Upper lobe of right lung (tissue), 1 donor: ENCODE measurements around the gene DCTN3. TPM values are rescaled to one million over a fixed set of nuclear protein-coding genes. Genes with fewer than 3 reads are reported as not detected.

Experiments used
- ATAC-seq: fragments of 200-7000 bp; cut with Tn5 transposase; one replicate; pipeline ENCODE4 v1.9.1; 2020; ENCODE audit warnings: mild to moderate bottlenecking, moderate library complexity
- DNase-seq: peaks from one replicate; pipeline ENCODE4 v3.0.0-alpha.2; 2020
- H3K27ac ChIP-seq: fragments of 200-600 bp; one replicate; pipeline ENCODE4 v1.8.0; 2022
- H3K27me3 ChIP-seq: fragments of 200-600 bp; one replicate; pipeline ENCODE4 v1.8.0; 2022; ENCODE audit warnings: mild to moderate bottlenecking
- H3K36me3 ChIP-seq: fragments of 200-600 bp; one replicate; pipeline ENCODE4 v1.8.0; 2022
- H3K4me1 ChIP-seq: fragments of 200-600 bp; one replicate; pipeline ENCODE4 v1.8.0; 2022
- H3K4me3 ChIP-seq: fragments of 200-600 bp; one replicate; pipeline ENCODE4 v1.8.0; 2022; ENCODE audit warnings: mild to moderate bottlenecking
- H3K9me3 ChIP-seq: fragments of 200-600 bp; one replicate; pipeline ENCODE4 v1.8.0; 2022
- CTCF ChIP-seq: fragments of 200-600 bp; IDR thresholded peaks from one replicate; pipeline ENCODE4 v1.8.0; 2022; ENCODE audit warnings: antibody characterized with exemption
- intact Hi-C: fragments of 100-400 bp; cut with DNase I; formaldehyde crosslinking; loops from one replicate; pipeline ENCODE4 v1.11.0; 2022
- total RNA-seq: library from RNA; stranded (reverse); fragmentation: NEBNext Ultra II Directional; extraction: Animal tissue kit (Norgen Biotek cat#: 25700); gene quantifications from one replicate; pipeline ENCODE4 v1.2.1, GENCODE V29; 2021
- donor health status: DM: no; HTN: yes; CAD: no; lungs with severe emphysema.

The DCTN3 gene
- total RNA-seq, 1 donor from 2014 or later: 59.3 TPM

- DNase-seq (no peak), ATAC-seq (no peak)
- Histone ChIP-seq H3K27ac (no peak overlapping the region), H3K4me1 (peaks cover 27% of the 10 kb centered on the region), H3K36me3 (no peaks in the 10 kb centered on the region), H3K27me3 (peaks cover 57% of the 10 kb centered on the region), H3K9me3 (no peaks in the 10 kb centered on the region), H3K4me3 (no peak overlapping the region)
- intact Hi-C loops: no loop called here
- TF ChIP-seq CTCF: no peak
Measured at GRCh38 chr9:34591917-34592866, 28.1 kb downstream of the DCTN3 start.

- peaks cover 64% of the 10 kb centered on the region for H3K27me3 ChIP-seq
- DNase-seq: peak; percentile 92
- H3K27ac ChIP-seq: no peak overlapping the region
- H3K4me1 ChIP-seq: peaks cover 27% of the 10 kb centered on the region
- TF ChIP-seq CTCF: peak; percentile 92
- no peaks in the 10 kb centered on the region for H3K36me3 ChIP-seq
- peak; percentile 93 for ATAC-seq
- no peaks in the 10 kb centered on the region for H3K9me3 ChIP-seq
- intact Hi-C loops: no loop called here
- peak overlapping the region; percentile 44 for H3K4me3 ChIP-seq
Measured at GRCh38 chr9:34591248-34591916, 28.9 kb downstream of the DCTN3 start.

GRCh38 chr9:34590381-34591247 lies 29.7 kb downstream of the DCTN3 start:
- H3K27me3 ChIP-seq: peaks cover 72% of the 10 kb centered on the region
- no peak overlapping the region for H3K27ac ChIP-seq

GRCh38 chr9:34589636-34590380 lies 30.5 kb downstream of the DCTN3 start, which contains the start of gene CNTFR:
CNTFR (minus strand) TSS chr9:34589724; CDS start chr9:34568981, 20,743 bp downstream.
- no peak for DNase-seq
- intact Hi-C loops: no loop called here
- no peaks in the 10 kb centered on the region for H3K36me3 ChIP-seq
- H3K27ac ChIP-seq: no peak within 1 kb of the TSS
- peaks cover 27% of the 10 kb centered on the region for H3K4me1 ChIP-seq
- no peaks in the 10 kb centered on the region for H3K9me3 ChIP-seq
- H3K4me3 ChIP-seq: peak within 1 kb of the TSS; percentile 44
- no peak for TF ChIP-seq CTCF
- peaks cover 80% of the 10 kb centered on the region for H3K27me3 ChIP-seq
- ATAC-seq: no peak

More at GRCh38 chr9:34590381-34591247, 29.7 kb downstream of the DCTN3 start:
- TF ChIP-seq CTCF: no peak
- H3K36me3 ChIP-seq: no peaks in the 10 kb centered on the region
- no peak for DNase-seq
- peak overlapping the region; percentile 44 for H3K4me3 ChIP-seq
- peak; percentile 9 for ATAC-seq
- H3K4me1 ChIP-seq: peaks cover 27% of the 10 kb centered on the region
- intact Hi-C loops: no loop called here
- H3K9me3 ChIP-seq: no peaks in the 10 kb centered on the region
